Omental fat pad (tissue), 4 donors: ENCODE results near the gene MRAS. TPM values are rescaled to one million over a fixed set of nuclear protein-coding genes. Genes with fewer than 3 reads are reported as not detected.

Source experiments
- ATAC-seq: fragments of 150-250 bp; one replicate; pipeline ENCODE4 v1.9.1; 2016; ENCODE audit warnings: mild to moderate bottlenecking, moderate library complexity; ENCODE audit not compliant: low FRiP score
- DNase-seq: peaks from one replicate; pipeline ENCODE4 v3.0.0-alpha.2; 2019; ENCODE audit warnings: low spot score
- CTCF ChIP-seq, 3 donors: fragments of 450-650 bp; IDR thresholded peaks; one replicate each; pipeline ENCODE4 v1.5.1; 2016 to 2017; ENCODE audit warnings: antibody characterized with exemption in 3 of 3, mild to moderate bottlenecking in 3 of 3, moderate library complexity in 2 of 3
- total RNA-seq, 4 donors: library from RNA; depleted of rRNA; stranded (reverse); fragments of >200 nt; gene quantifications; one replicate each; pipeline ENCODE4 v1.1.0, GENCODE V29; 2016

MRAS gene
- total RNA-seq, 4 donors from 2014 or later: 63.1 to 210 (median 106) TPM

GRCh38 chr3:138317687-138318086 is 30.7 kb upstream of the MRAS start:
- no peak for TF ChIP-seq CTCF (IDR thresholded peaks at IDR 0.05)
- ATAC-seq (no peak), DNase-seq (no peak)

GRCh38 chr3:138323971-138324370 is 24.4 kb upstream of the MRAS start:
- DNase-seq (no peak), ATAC-seq (no peak)
- TF ChIP-seq CTCF (IDR thresholded peaks at IDR 0.05): no peak

- ATAC-seq (no peak), DNase-seq (no peak)
- TF ChIP-seq CTCF (IDR thresholded peaks at IDR 0.05): no peak
Measured at GRCh38 chr3:138325990-138326389, 22.4 kb upstream of the MRAS start.

- TF ChIP-seq CTCF (IDR thresholded peaks at IDR 0.05): no peak
- DNase-seq: no peak
- no peak for ATAC-seq
Measured at GRCh38 chr3:138326866-138327595, 21.3 kb upstream of the MRAS start.

GRCh38 chr3:138327831-138328230 is 20.5 kb upstream of the MRAS start:
- ATAC-seq: no peak
- no peak for DNase-seq
- no peak for TF ChIP-seq CTCF (IDR thresholded peaks at IDR 0.05)

GRCh38 chr3:138328341-138328740 is 20.0 kb upstream of the MRAS start:
- DNase-seq: no peak
- no peak for ATAC-seq

More at GRCh38 chr3:138328341-138328740, 20.0 kb upstream of the MRAS start:
- TF ChIP-seq CTCF (IDR thresholded peaks at IDR 0.05): no peak
